PC-3 (cell line): ENCODE data around the gene STAG1.
"Not testable (repeated sequence)": the region's sequence is repeated elsewhere in the genome, so short reads cannot be mapped to it uniquely, and the experiment has no call there.

Experiments used
- CTCF ChIP-seq: fragments of 300-600 bp; sonication (generic); conservative IDR thresholded peaks from 2 replicates; pipeline ENCODE4 v1.5.1; 2017; ENCODE audit warnings: antibody characterized with exemption, low read depth, mild to moderate bottlenecking, low read length
- EZH2 ChIP-seq: fragments of 300-600 bp; sonication (generic); IDR thresholded peaks from one replicate; pipeline ENCODE4 v1.6.1; 2017; ENCODE audit warnings: antibody characterized with exemption, mild to moderate bottlenecking, low read length; ENCODE audit not compliant: unreplicated experiment

GRCh38 chr3:136749602-136750001 is 2.6 kb downstream of the STAG1 start:
- TF ChIP-seq EZH2, CTCF: not testable (repeated sequence)
